Stimulated activated CD8-positive, alpha-beta memory T cell treated with anti-CD3 and anti-CD28 coated beads, Interleukin-7, amount 100 ng/mL, for 1 hour (primary cell): Measurements from ENCODE around the gene KIAA1549.
"Not testable (repeated sequence)": the region's sequence is repeated elsewhere in the genome, so short reads cannot be mapped to it uniquely, and the experiment has no call there.

Source experiments
- DNase-seq, 2 donors: peaks; one replicate each; pipeline ENCODE4 v3.0.0-alpha.2; 2020; ENCODE audit warnings: low read depth in 2 of 2

KIAA1549 gene

DNA sequence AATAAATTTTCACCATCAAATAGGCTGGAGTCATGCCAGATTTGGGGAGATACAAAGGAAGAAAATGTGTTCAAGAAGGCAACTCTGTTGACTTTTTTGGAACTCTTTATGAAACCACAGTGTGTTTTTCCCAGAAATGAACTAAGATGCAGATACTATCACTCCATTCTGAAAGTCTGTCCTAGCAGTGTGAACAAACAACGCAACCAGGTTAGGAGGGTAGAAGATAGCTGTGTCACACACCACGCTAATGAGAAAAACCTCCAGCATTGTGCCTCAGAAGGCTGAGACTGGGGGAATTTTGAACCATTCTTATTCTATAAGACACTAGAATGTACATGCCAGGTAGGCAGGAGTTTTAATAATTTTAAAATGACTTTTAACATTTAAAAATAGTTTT is 167.2 kb downstream of the KIAA1549 start:
- no peak for DNase-seq

DNA sequence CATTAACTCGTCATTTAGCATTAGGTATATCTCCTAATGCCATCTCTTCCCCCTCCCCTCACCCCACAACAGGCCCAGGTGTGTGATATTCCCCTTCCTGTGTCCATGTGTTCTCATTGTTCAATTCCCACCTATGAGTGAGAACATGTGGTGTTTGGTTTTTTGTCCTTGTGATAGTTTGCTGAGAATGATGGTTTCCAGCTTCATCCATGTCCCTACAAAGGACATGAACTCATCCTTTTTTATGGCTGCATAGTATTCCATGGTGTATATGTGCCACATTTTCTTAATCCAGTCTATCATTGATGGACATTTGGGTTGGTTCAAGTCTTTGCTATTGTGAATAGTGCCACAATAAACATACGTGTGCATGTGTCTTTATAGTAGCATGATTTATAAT is 169.9 kb downstream of the KIAA1549 start:
- DNase-seq = not testable (repeated sequence)

DNA sequence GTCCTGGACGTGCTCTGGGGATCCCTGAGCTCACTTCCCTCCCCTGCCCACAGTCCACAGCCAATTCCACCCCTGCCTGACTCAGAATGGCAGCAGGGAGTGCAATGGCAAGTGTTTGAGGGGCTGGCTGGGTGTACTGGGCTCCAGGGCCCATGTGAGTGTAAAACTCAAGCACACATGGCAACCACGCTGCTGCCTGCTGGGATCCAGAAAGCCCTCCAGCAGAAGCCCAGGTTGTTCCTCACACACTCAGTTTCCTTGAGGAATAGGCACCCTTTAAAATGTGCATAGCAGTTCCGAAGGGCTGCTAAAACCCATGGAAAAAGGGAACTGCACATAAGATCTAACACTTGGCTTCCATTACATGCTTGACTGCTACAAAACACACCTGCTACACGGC is 171.8 kb downstream of the KIAA1549 start:
- DNase-seq = no peak

DNA sequence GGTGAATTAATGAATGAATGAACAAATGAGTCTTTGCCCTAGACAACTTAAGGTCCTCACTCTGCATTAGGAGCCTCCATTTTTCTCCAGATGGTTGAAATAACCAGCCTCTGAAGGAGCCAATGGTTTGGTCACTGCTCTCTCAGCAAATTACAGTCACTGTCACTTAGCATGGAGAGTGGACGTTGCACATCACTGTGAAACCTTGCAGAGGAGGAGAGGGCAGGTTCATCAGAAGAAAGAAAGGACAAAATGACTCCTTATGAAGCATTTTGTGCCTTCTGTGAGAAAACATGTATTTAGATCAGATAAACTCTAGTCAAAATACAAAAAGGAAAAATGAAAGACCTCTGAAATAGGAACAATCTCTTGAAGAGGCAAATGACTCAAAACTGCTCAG is 176.6 kb downstream of the KIAA1549 start:
- DNase-seq = no peak

DNA sequence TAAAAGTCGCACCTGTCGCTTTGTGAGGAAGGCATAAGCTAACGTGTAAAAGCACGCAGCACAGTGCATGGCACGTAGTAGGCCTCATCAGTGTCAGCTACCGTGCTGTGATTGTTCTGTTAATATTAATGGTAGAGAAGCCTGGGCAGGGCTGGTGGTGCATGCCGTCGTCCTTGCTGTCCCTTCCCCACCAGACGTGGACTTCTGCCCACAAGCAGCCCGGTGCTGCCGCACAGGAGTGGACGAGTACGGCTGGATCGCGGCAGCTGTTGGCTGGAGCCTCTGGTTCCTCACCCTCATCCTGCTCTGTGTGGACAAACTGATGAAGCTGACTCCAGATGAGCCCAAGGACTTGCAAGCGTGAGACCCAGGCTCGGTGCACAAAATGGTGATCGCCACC is 178.5 kb downstream of the KIAA1549 start:
- no peak for DNase-seq

DNA sequence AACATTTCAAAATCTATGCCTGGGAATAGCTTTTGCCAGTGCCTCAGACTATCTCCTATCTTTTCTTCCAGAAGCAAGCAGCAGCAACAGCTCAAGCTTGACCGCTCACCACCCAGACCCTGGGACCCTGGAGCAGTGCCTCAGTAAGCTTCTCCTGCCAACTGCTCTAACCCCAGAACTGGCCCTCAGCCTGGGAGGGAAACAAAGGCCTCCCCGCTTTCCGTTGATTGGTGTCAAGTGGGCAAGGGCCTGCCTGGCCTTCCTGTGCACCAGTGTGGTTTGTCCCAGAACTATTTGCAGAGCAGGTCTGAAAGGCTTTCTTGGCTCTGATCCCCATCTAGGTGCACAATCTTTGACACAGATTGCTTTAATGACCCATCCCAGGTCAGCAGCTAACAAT is 179.9 kb downstream of the KIAA1549 start:
- DNase-seq = no peak

DNA sequence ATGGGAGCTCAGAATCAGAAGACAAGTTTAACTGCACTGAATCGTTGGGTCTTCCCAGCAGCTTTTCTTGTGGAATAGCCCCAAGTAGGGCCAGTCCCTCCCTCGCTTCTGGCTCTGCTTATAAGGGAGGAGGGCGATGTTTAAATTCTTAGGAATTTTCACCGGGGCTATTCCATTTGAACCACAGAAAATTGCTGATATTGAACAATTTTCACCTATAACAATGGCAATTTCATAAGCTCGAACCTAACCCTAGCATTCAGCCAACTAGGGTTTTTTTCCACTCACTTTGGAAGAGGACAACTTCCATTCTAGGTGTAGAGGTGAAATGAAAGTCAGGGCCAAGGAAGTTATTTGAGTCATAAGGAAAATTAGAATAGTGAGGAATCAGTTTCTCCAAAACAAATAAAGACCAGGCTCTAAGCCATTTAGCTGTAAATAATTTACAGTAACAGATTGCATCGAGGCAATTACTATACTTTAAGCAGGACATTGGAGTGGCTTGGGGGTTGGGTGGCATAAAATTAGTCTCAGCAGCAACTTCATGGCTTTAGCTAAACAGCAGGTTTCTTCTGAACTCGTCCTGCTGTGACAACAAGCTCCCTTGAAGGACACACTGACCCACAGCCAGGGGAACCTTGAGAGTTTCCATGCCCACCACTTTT is 181.7 kb downstream of the KIAA1549 start:
- no peak for DNase-seq

DNA sequence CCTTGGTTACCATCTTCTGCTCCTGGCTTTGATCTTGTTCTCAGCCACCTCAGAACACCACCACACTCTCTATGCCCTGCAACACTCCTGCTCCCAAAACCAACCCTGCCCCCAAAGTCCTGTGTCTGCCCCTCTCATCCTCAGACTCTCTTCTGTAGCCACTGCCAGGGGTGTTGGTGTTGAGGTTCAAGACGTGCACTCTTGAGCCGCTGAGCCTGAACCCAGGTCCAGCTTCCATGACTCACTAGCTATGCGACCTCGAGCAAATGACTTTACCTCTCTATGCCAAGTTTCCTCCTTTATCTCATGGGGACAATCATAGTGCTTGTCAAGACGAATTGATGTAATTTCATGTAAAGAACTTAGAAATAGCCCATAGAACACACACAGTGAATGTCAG is 182.4 kb downstream of the KIAA1549 start:
- no peak for DNase-seq

DNA sequence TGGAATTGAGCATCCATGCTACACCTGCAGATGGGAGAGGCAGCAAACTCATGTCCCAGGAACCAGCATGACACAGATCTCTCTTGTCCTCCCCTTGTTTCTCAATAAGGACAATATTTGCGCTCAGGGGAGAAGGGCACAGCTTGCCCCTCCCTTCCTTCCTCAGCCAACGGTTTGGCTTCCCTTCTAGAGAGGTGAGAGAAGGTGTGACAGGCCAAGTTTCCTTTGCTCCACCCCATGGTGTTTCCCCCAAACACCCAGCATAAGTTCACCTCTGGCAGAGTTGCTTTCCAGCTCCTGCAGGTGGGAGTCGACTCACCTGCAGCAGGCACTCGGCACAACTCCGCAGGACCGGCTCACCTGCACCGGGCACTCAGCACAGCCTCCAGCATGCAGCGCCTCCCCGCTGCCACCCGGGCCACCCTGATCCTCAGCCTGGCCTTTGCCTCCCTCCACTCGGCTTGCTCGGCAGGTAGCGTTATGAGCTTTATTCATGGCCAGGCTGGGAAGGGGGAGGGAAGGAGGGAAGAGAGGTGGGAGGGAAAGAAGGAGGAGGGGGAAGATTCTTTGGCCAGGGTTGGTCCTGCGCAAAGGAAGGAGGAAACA is 183.4 kb downstream of the KIAA1549 start, which contains the start of the genes ATP6V0A4 and TMEM213:
ATP6V0A4 (minus strand) TSS at position 482 of the 606 bp plus-strand sequence. CDS start 26,949 bp downstream, outside the sequence.
TMEM213 (plus strand) TSS at position 280 of the 606 bp plus-strand sequence; CDS start at position 391, 111 bp downstream.
- DNase-seq = no peak

DNA sequence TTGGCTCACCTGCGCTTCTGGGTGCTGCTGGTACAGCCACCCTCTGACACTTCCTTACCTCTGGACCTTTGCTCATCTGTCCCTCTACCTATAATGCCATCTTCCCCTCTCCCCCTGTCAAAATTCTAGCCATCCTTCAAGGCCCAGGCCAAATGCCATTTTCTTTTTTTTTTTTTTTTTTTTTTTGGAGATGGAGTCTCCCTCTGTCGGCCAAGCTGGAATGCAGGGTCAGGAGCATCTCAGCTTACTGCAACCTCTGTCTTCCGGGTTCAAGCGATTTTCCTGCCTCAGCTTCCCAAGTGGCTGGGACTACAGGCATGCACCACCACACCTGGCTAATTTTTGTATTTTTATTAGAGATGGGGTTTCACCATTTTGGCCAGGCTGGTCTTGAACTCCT is 184.1 kb downstream of the KIAA1549 start:
- not testable (repeated sequence) for DNase-seq

DNA sequence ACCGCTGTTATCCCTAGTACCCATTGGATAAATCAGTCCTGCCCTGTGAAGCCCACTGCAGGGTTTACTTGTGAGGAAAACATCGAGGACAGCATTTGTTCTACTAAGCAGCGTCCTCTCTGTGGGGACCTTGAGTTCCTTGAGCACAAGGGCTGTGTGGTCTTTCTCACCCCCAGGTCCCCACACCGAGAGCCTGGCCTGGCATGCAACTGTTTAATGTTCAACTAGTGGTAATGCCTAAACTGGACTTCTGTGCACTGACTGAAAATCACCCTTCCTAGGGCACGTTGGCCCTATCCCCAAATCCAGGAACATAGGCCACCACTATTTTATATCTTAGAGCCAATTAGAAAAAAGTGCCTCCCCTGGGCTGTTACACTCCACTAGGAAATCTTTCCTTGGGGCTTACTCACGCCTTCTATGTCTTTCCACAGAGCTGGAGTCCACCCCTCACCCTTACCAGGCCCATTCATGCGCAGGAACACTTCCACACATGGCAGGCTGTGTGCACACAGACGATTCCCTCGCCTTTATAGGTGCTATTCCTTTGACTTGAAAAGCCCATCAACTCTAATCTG is 185.1 kb downstream of the KIAA1549 start:
- no peak for DNase-seq

DNA sequence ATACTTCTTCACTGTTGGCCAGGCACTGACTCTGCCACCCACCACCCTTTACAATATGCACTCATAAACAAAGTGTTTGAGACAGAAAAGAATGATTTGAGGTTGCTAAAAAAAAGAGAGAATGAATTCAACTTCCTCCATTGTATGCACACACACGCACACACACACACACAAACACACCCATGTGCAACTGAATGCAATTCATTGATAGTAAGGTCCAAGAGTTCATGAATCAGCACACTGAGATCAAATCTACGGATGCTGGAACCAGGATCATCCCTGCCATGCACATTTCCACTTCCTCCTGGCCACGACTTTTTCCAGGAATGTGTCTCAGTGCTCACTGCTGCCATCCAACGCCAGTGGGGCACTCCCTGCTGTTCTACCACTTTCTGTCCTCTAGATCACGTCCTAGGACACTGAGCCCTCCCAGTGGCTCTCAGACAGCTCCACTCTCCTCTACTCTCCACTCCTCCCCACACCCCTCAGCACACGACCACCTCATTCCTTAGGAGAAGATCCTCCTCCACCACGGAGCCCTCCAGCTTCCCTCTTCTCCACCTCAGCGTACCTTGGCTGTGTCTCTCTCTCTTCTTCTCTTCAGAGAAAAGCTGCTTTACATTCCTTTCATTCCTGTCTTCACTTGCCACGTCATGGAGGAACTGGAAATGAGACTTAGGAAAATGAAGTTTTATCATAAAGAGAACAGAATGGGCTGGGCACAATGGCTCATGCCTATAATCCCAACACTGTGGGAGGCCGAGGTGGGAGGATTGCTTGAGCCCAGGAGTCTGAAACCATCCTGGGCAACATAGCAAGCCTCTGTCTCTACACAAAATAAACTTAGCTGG is 195.4 kb downstream of the KIAA1549 start:
- DNase-seq = no peak

DNA sequence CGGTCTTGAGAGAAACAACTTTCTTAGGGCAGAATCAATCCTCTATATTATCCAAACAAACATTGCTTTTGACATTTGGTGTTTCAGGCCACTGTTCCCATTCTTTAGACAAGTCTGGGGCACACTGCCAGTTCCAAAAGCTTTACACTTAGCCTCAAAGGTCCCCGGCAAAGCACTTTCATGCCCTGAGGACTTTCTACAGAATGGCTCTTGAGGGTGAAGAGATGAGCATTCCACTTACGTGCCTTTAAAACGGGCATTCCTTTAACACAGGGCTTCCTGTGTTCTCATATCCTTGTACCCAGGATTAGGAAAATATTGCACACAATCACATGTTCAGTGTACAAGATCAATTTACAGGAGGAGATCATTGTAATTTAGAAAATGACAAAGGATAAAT is 196.5 kb downstream of the KIAA1549 start:
- no peak for DNase-seq
